H9 (cell line): Measurements from ENCODE around the gene FLNC. TPM values are rescaled to one million over a fixed set of nuclear protein-coding genes. Genes with fewer than 3 reads are reported as not detected.

Experiments used
- DNase-seq: peaks from one replicate; pipeline ENCODE4 v3.0.0-alpha.2; 2017
- H2AFZ ChIP-seq: one replicate; pipeline ENCODE4 v1.6.1; 2013; ENCODE audit warnings: mild to moderate bottlenecking, low read length, control low read depth, moderate library complexity
- H2AK5ac ChIP-seq: 2 replicates; pipeline ENCODE4 v1.6.1; 2013; ENCODE audit warnings: low read length, control low read depth, mixed read lengths; ENCODE audit not compliant: insufficient read length
- H2BK120ac ChIP-seq: one replicate; pipeline ENCODE4 v1.6.1; 2013; ENCODE audit warnings: low read depth, mild to moderate bottlenecking, low read length, control low read depth, inconsistent platforms; ENCODE audit not compliant: poor library complexity, severe bottlenecking
- H2BK12ac ChIP-seq: 2 replicates; pipeline ENCODE4 v1.6.1; 2013; ENCODE audit warnings: low read length, control low read depth, mixed read lengths, low read depth; ENCODE audit not compliant: insufficient read length
- H2BK15ac ChIP-seq: 2 replicates; pipeline ENCODE4 v1.6.1; 2013; ENCODE audit warnings: low read depth, low read length, control low read depth
- H2BK20ac ChIP-seq: one replicate; pipeline ENCODE4 v1.6.1; 2013; ENCODE audit warnings: low read depth, mild to moderate bottlenecking, low read length, control low read depth, inconsistent platforms; ENCODE audit not compliant: poor library complexity, severe bottlenecking
- H2BK5ac ChIP-seq: 2 replicates; pipeline ENCODE4 v1.6.1; 2013; ENCODE audit warnings: low read length, control low read depth, mixed read lengths; ENCODE audit not compliant: insufficient read length
- H3K14ac ChIP-seq: 2 replicates; pipeline ENCODE4 v1.6.1; 2013; ENCODE audit warnings: low read length, control low read depth; ENCODE audit not compliant: insufficient read depth
- H3K18ac ChIP-seq: 2 replicates; pipeline ENCODE4 v1.6.1; 2013; ENCODE audit warnings: low read depth, mild to moderate bottlenecking, mixed read lengths, low read length, control low read depth; ENCODE audit not compliant: insufficient read length
- H3K23ac ChIP-seq: 2 replicates; pipeline ENCODE4 v1.6.1; 2013; ENCODE audit warnings: low read length, control low read depth, mixed read lengths, low read depth; ENCODE audit not compliant: insufficient read length
- H3K23me2 ChIP-seq: 2 replicates; pipeline ENCODE4 v1.6.1; 2013; ENCODE audit warnings: low read depth, mild to moderate bottlenecking, mixed read lengths, low read length, control low read depth; ENCODE audit not compliant: insufficient read length, poor library complexity, severe bottlenecking
- H3K27ac ChIP-seq: 2 replicates; pipeline ENCODE4 v1.5.1; 2013; ENCODE audit warnings: low read length, control low read depth, mixed read lengths, low read depth; ENCODE audit not compliant: insufficient read length
- H3K27me3 ChIP-seq: 2 replicates; pipeline ENCODE4 v1.6.1; 2013; ENCODE audit warnings: low read length, control low read depth, inconsistent platforms; ENCODE audit not compliant: insufficient read depth
- H3K4ac ChIP-seq: 2 replicates; pipeline ENCODE4 v1.6.1; 2013; ENCODE audit warnings: low read depth, mild to moderate bottlenecking, control low read depth, inconsistent platforms, low read length, moderate library complexity
- H3K4me1 ChIP-seq: 2 replicates; pipeline ENCODE4 v1.6.1; 2013; ENCODE audit warnings: low read length, control low read depth, inconsistent platforms; ENCODE audit not compliant: insufficient read depth
- H3K4me2 ChIP-seq: 2 replicates; pipeline ENCODE4 v1.6.1; 2013; ENCODE audit warnings: low read length, control low read depth, mixed read lengths; ENCODE audit not compliant: insufficient read length, insufficient read depth
- H3K56ac ChIP-seq: 2 replicates; pipeline ENCODE4 v1.6.1; 2013; ENCODE audit warnings: low read depth, mild to moderate bottlenecking, mixed read lengths, low read length, control low read depth; ENCODE audit not compliant: insufficient read length
- H3K79me1 ChIP-seq: 2 replicates; pipeline ENCODE4 v1.6.1; 2013; ENCODE audit warnings: low read depth, mild to moderate bottlenecking, moderate library complexity, low read length, control low read depth, inconsistent platforms; ENCODE audit not compliant: insufficient read depth, poor library complexity, severe bottlenecking
- H3K79me2 ChIP-seq: 2 replicates; pipeline ENCODE4 v1.6.1; 2013; ENCODE audit warnings: low read length, control low read depth, inconsistent platforms; ENCODE audit not compliant: insufficient read depth
- H3K9ac ChIP-seq: 2 replicates; pipeline ENCODE4 v1.6.1; 2013; ENCODE audit warnings: low read length, control low read depth, mixed read lengths; ENCODE audit not compliant: insufficient read length; ENCODE audit errors: extremely low read depth
- H3K9me3 ChIP-seq: one replicate; pipeline ENCODE4 v1.6.1; 2013; ENCODE audit warnings: low read depth, low read length, inconsistent platforms; ENCODE audit not compliant: control insufficient read depth
- H3T11ph ChIP-seq: one replicate; pipeline ENCODE4 v1.6.1; 2013; ENCODE audit warnings: mild to moderate bottlenecking, low read length, control low read depth, inconsistent platforms
- H4K20me1 ChIP-seq: one replicate; pipeline ENCODE4 v1.6.1; 2013; ENCODE audit not compliant: control insufficient read depth, insufficient read length, insufficient read depth
- H4K5ac ChIP-seq: 2 replicates; pipeline ENCODE4 v1.6.1; 2013; ENCODE audit warnings: low read depth, mild to moderate bottlenecking, mixed read lengths, low read length, control low read depth; ENCODE audit not compliant: insufficient read length
- H4K8ac ChIP-seq: replicated peaks from 2 replicates; pipeline ENCODE4 v1.6.1; 2013; ENCODE audit warnings: low read length, control low read depth, mixed read lengths, low read depth; ENCODE audit not compliant: insufficient read length
- H4K91ac ChIP-seq: 2 replicates; pipeline ENCODE4 v1.6.1; 2013; ENCODE audit warnings: low read depth, mild to moderate bottlenecking, moderate library complexity, mixed read lengths, low read length, control low read depth; ENCODE audit not compliant: insufficient read length
- H3K27ac Mint-ChIP-seq, 3 experiments: 2 replicates in 2 of 3; 3 replicates in 1 of 3; pipeline ENCODE4 v1.8.0; 2020 to 2021; ENCODE audit warnings: mixed read lengths in 3 of 3, mild to moderate bottlenecking in 1 of 3, moderate library complexity in 1 of 3
- H3K27me3 Mint-ChIP-seq: 2 replicates; pipeline ENCODE4 v1.8.0; 2021; ENCODE audit warnings: low read depth, mild to moderate bottlenecking, moderate library complexity, mixed read lengths
- H3K36me3 Mint-ChIP-seq, 3 experiments: 2 replicates in 2 of 3; 3 replicates in 1 of 3; pipeline ENCODE4 v1.8.0; 2020 to 2021; ENCODE audit warnings: low read depth in 3 of 3, mixed read lengths in 3 of 3; ENCODE audit not compliant: insufficient read depth in 1 of 3
- H3K4me1 Mint-ChIP-seq, 2 experiments: 2 replicates each; pipeline ENCODE4 v1.8.0; 2020; ENCODE audit warnings: mixed read lengths in 2 of 2
- H3K4me3 Mint-ChIP-seq, 2 experiments: 2 replicates in 1 of 2; 3 replicates in 1 of 2; pipeline ENCODE4 v1.8.0; 2020 to 2021; ENCODE audit warnings: mild to moderate bottlenecking in 2 of 2, mixed read lengths in 2 of 2, moderate library complexity in 1 of 2
- H3K9me3 Mint-ChIP-seq, 2 experiments: 2 replicates in 1 of 2; 3 replicates in 1 of 2; pipeline ENCODE4 v1.8.0; 2020; ENCODE audit warnings: mild to moderate bottlenecking in 2 of 2, mixed read lengths in 2 of 2, moderate library complexity in 1 of 2
- CTCF ChIP-seq: fragments of 200-600 bp; sonication (generic); conservative IDR thresholded peaks from 3 replicates; pipeline ENCODE4 v1.8.0; 2021; ENCODE audit warnings: antibody characterized with exemption, mild to moderate bottlenecking
- WGBS: extraction: QIAGEN DNeasy Blood & Tissue Kit; methylation state at CpG from one replicate; pipeline ENCODE4 v1.1.7; 2013; ENCODE audit warnings: missing lambda C conversion rate, low lambda C conversion rate, mixed read lengths; ENCODE audit not compliant: insufficient read length; ENCODE audit errors: extremely low coverage; 5-methylcytosine and 5-hydroxymethylcytosine counted together
- total RNA-seq: library from RNA; stranded (reverse); gene quantifications from 2 replicates; pipeline ENCODE4 v1.2.1, GENCODE V29; 2021

The FLNC gene
- total RNA-seq, 1 experiment from 2014 or later, result 12.2 TPM

GRCh38 chr7:128854396-128854795 is 24.2 kb downstream of the FLNC start:
- no peaks in the 10 kb centered on the region for H3K9me3 Mint-ChIP-seq
- Histone ChIP-seq H3K14ac (no peak overlapping the region), H2AK5ac (no peak overlapping the region), H3K4ac (no peak overlapping the region), H3K4me2 (no peak overlapping the region), H3K9ac (no peak overlapping the region), H3K27ac (no peak overlapping the region), H3K18ac (no peak overlapping the region), H3K27me3 (no peaks in the 10 kb centered on the region), H4K8ac (no peak overlapping the region), H3K79me1 (no peaks in the 10 kb centered on the region), H2AFZ (no peak overlapping the region), H3K4me1 (no peaks in the 10 kb centered on the region), H3K9me3 (no peaks in the 10 kb centered on the region), H2BK120ac (no peak overlapping the region), H3K56ac (no peak overlapping the region), H2BK12ac (no peak overlapping the region), H4K91ac (no peak overlapping the region), H3T11ph (no peak overlapping the region), H2BK20ac (no peak overlapping the region), H3K79me2 (no peaks in the 10 kb centered on the region), H3K23me2 (no peaks in the 10 kb centered on the region), H2BK5ac (no peak overlapping the region), H2BK15ac (no peak overlapping the region), H3K23ac (no peak overlapping the region), H4K20me1 (no peaks in the 10 kb centered on the region), H4K5ac (no peak overlapping the region)
- no peak for TF ChIP-seq CTCF
- no peak for DNase-seq
- H3K4me1 Mint-ChIP-seq, result peaks cover 0 to 5% of the 10 kb centered on the region in 2 experiments; a peak in 1 of 4 replicates
- H3K36me3 Mint-ChIP-seq, result peaks cover 0 to 7% (median 0%) of the 10 kb centered on the region in 3 experiments; a peak in 1 of 7 replicates
- H3K27ac Mint-ChIP-seq, result no peak overlapping the region
- H3K27me3 Mint-ChIP-seq, result no peaks in the 10 kb centered on the region; the same call in 1 of the 2 replicates
- no CpG with 5 or more reads among the region's 21 CpGs for WGBS
- H3K4me3 Mint-ChIP-seq, result no peak overlapping the region
